ENCODE results near the gene APOA5.
"Not testable (repeated sequence)": the region's sequence is repeated elsewhere in the genome, so short reads cannot be mapped to it uniquely, and the experiment has no call there.

APOA5 gene

DNA sequence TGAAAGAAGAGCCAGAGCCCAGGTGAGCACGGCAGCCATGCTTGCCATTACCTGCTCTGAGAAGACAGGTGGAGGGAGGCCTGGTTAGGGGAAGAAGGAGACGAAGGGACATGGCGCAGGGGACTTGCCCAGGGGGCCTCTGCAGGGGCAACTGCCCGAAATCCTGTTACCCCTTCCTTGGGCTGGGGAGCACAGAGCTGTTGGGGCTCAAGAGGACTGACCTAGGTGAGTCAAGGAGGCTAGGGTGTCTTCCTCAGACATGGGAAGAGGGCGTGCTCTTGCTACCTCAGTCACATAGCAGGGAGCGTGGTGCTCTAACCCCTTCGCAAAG, at the start of gene APOA5:
APOA5 (minus strand) TSS at position 67 of the 331 bp plus-strand sequence; CDS start at position 48, 19 bp downstream.
- no peak for DNase-seq (ENCODE audit: low spot score)

DNA sequence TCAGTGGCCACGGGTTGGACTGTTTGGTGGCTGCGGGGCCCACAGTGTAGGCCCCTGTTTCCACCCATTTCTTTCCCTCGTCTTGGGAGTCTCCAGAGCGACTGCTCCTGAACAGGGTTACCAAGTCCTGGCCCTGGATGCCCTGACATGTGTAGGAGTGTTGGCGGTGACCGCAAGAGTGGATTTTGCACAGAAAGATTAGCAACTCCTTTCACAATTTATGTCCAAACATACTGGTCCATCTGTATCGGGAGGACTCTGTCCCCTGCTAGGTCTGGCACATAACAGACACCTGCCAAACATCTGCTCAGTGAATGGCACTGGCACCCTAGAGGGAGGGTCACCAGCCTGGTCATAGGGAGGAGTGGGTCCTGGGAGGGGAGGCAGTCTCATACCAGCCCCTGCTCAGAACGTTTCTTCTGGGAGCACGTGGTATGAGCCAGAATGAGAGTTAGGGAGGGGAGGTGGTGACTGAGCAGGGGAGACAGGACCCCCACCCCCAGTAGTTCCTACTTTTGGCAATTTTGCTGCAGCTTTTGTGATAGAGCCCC, 49.1 kb upstream of the APOA5 start:
- DNase-seq (ENCODE audit: low spot score): no peak

DNA sequence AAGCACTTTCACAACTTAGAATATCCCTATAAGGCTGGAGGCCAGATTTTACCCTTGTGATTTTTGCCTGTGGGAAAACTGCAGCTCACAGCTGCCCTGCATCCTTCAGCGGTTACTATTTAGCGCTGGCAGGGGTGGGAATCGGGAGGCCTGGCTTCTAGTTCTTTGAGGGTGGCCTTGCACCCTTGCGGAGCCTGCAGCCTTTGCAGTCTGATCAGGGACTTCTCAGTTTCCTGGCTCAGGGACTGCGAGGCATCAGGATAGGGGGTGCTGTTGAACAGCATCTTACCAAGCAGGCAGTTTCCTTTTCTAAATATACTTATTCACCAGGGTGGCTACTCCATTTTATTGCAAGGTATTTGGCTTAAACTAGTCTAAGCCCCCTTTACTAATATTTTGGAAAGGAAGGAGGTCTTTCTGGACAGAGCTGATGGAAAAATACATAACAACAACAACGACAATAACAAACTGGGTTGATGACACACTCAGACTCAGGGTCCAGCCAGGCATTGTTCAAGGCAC, 48.6 kb upstream of the APOA5 start:
- no peak for DNase-seq (ENCODE audit: low spot score)

GRCh38 chr11:116838321-116839084, 46.8 kb upstream of the APOA5 start:
- DNase-seq (ENCODE audit: low spot score): no peak

DNA sequence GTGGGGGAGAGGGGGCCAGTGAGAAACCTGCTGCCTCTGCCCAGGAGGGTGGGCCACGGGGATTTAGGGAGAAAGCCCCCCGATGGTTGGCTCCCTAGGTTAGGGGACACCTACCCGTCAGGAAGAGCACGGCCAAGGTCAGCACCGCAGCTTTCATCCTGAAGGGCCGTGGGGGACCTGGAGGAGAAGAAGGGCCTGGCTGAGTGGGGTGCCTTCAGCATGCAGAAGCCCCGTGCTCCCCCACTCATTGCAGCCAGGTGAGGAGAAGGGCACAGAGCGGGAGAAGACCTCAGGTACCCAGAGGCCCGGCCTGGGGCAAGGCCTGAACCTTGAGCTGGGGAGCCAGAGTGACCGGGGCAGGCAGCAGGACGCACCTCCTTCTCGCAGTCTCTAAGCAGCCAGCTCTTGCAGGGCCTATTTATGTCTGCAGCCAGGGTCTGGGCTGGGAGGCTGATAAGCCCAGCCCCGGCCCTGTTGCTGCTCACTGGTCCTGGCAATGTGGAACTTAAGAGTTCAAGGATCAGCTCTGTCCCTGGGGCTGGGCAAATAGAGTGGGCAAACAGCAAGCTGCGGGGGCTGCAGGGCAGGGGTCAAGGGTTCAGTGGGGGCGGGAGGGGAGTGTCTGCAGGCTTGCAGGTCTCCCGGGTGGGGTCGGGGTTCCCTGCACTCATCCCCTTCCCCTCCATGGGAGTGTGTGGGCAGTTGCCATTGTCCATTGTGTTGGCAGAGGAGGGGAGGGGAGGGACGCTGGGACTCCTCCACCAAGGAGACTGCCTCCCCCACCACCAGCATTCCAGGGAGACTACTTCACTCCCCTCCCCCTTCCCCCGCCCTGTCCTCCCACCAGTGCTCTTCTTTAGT, 45.8 kb upstream of the APOA5 start, which contains the start of gene APOA1:
APOA1 (minus strand) TSS at position 392 of the 861 bp plus-strand sequence; CDS start at position 157, 235 bp downstream.
- DNase-seq (ENCODE audit: low spot score): no peak

GRCh38 chr11:116836632-116836991, 44.9 kb upstream of the APOA5 start:
- DNase-seq (ENCODE audit: low spot score): no peak

- peak; percentile 96 for DNase-seq (ENCODE audit: low spot score)
Observed at GRCh38 chr11:116835791-116836631, 44.3 kb upstream of the APOA5 start.

DNA sequence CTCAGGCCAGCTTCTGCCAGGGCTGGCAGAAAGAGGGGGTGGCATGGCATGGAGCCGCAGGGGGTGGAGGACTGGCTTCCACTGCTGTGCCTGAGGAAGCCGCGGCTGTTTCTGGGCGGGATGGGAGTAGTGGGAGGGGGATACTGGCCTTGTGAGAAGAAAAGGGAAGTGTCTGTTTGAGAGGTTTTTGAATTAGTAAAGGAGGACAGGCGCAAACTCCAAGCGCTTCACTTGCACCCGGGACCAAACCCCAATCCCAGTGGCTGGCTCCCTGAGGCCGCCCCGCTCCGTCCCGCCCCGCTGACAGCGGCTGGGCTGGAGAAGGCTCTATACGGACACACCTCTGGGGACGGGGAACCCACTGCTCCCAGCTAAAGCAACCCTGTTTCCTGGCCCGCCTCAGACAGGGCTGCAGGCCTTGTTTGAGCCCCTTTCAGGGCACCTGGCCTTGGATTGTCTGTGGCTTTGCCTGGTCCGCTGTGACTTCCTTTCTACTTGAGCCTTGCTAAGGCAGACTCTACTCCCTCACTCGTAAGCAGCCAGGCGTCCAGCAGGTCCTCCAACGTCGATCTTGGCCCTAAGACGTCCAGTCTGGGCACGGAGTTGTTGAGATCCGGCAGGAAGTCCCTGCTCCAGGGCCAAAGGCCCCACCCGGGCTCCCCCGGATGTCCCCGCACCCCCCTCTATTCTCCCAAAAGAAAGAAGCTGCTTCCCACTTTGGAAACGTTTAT, 43.5 kb upstream of the APOA5 start:
- DNase-seq (ENCODE audit: low spot score): peak; percentile 29

GRCh38 chr11:116834535-116835041, 42.9 kb upstream of the APOA5 start:
- not testable (repeated sequence) for DNase-seq (ENCODE audit: low spot score)

DNA sequence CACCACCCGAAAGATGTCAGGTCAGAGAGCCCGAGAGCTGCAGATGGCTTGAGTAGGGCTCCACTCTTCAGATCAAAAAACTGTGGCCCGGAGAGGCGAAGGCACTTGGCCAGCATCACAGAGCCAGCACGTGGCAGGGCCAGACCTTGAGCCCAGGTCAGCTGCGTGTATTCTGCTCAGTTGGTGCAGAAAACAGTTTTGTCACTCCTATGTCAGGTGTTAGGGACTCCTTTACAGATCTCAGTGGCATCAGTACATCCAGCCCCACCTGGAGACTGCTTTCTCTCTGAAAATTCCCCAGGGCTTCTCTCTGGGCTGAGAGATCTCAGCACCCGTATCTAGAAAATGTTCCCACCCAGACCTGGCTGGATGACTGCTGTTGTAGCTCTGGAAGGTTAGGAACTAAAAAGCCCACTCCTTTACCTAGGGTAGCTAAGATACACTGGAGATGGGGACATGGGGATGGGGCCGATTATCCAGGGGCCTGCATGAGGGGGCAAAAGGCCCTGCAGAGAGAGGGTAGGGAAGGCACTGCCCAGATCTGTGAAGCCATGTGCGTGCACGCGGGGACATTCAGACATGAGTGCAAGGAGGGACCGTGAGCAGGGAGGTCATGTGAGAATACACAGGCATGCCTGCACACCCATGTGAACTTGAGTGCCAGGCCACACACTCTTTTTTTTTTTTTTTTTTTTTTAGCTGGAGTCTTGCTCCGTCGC, 42.3 kb upstream of the APOA5 start:
- no peak for DNase-seq (ENCODE audit: low spot score)

DNA sequence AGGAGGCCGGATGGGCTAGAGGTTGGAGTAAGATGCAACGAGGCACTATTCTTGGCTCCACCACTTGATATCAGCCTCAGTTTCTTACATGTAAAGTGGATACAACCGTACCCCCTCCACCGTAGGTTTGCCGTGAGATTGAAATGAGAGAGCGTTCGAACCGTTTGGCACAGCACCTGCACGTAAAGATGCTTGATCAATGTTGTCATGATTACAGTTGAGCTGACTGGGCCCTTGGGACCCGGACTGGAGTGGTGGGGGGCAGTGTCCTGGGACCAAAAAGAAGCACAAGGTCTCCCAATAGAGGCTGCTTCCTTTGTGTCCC, 41.8 kb upstream of the APOA5 start:
- DNase-seq (ENCODE audit: low spot score): no peak

DNA sequence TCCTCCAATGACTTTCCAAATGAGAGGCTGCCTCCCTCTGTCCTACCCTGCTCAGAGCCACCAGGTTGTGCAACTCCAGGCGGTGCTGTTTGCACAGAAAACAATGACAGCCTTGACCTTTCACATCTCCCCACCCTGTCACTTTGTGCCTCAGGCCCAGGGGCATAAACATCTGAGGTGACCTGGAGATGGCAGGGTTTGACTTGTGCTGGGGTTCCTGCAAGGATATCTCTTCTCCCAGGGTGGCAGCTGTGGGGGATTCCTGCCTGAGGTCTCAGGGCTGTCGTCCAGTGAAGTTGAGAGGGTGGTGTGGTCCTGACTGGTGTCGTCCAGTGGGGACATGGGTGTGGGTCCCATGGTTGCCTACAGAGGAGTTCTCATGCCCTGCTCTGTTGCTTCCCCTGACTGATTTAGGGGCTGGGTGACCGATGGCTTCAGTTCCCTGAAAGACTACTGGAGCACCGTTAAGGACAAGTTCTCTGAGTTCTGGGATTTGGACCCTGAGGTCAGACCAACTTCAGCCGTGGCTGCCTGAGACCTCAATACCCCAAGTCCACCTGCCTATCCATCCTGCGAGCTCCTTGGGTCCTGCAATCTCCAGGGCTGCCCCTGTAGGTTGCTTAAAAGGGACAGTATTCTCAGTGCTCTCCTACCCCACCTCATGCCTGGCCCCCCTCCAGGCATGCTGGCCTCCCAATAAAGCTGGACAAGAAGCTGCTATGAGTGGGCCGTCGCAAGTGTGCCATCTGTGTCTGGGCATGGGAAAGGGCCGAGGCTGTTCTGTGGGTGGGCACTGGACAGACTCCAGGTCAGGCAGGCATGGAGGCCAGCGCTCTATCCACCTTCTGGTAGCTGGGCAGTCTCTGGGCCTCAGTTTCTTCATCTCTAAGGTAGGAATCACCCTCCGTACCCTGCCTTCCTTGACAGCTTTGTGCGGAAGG, 40.9 kb upstream of the APOA5 start:
- DNase-seq (ENCODE audit: low spot score): no peak

DNA sequence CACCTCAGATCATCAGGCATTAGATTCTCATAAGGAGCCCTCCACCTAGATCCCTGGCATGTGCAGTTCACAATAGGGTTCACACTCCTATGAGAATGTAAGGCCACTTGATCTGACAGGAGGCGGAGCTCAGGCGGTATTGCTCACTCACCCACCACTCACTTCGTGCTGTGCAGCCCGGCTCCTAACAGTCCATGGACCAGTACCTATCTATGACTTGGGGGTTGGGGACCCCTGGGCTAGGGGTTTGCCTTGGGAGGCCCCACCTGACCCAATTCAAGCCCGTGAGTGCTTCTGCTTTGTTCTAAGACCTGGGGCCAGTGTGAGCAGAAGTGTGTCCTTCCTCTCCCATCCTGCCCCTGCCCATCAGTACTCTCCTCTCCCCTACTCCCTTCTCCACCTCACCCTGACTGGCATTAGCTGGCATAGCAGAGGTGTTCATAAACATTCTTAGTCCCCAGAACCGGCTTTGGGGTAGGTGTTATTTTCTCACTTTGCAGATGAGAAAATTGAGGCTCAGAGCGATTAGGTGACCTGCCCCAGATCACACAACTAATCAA, 40.2 kb upstream of the APOA5 start:
- DNase-seq (ENCODE audit: low spot score): no peak

DNA sequence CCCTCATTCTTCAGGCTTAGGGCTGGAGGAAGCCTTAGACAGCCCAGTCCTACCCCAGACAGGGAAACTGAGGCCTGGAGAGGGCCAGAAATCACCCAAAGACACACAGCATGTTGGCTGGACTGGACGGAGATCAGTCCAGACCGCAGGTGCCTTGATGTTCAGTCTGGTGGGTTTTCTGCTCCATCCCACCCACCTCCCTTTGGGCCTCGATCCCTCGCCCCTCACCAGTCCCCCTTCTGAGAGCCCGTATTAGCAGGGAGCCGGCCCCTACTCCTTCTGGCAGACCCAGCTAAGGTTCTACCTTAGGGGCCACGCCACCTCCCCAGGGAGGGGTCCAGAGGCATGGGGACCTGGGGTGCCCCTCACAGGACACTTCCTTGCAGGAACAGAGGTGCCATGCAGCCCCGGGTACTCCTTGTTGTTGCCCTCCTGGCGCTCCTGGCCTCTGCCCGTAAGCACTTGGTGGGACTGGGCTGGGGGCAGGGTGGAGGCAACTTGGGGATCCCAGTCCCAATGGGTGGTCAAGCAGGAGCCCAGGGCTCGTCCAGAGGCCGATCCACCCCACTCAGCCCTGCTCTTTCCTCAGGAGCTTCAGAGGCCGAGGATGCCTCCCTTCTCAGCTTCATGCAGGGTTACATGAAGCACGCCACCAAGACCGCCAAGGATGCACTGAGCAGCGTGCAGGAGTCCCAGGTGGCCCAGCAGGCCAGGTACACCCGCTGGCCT, 38.7 kb upstream of the APOA5 start:
- no peak for DNase-seq (ENCODE audit: low spot score)

- no peak for DNase-seq (ENCODE audit: low spot score)
Observed at GRCh38 chr11:116829525-116830183, 38.0 kb upstream of the APOA5 start, which contains the start of gene APOC3. TSS of gene APOC3 (plus strand) at chr11:116829907. CDS start at chr11:116830583, 676 bp downstream.

GRCh38 chr11:116828632-116829524, 37.2 kb upstream of the APOA5 start:
- DNase-seq (ENCODE audit: low spot score): no peak
